Stomach (tissue), 4 donors: ENCODE data around the gene SPIN1.

ENCODE experiments used
- CTCF ChIP-seq, 7 experiments: fragments of 450-650 bp in 4 of 7; fragments of 200-600 bp in 3 of 7; sonication (generic) in 3 of 7; IDR thresholded peaks; one replicate each; pipeline ENCODE4 v1.5.1; 2016 to 2019; ENCODE audit warnings: antibody characterized with exemption in 7 of 7, control low read depth in 2 of 7, mild to moderate bottlenecking in 1 of 7
- EP300 ChIP-seq: sonication (generic); formaldehyde crosslinking; IDR thresholded peaks from one replicate; pipeline ENCODE4 v1.6.1; 2017; ENCODE audit warnings: antibody characterized with exemption
- POLR2A ChIP-seq, 4 donors: fragments of 450-650 bp; IDR thresholded peaks; one replicate each; pipeline ENCODE4 v1.6.1; 2016; ENCODE audit warnings: antibody characterized with exemption in 4 of 4, control low read depth in 2 of 4, mild to moderate bottlenecking in 1 of 4, moderate library complexity in 1 of 4
- POLR2AphosphoS5 ChIP-seq, 3 donors: sonication (generic); formaldehyde crosslinking; IDR thresholded peaks; one replicate each; pipeline ENCODE4 v1.6.1; 2016; ENCODE audit warnings: antibody characterized with exemption in 3 of 3

- TF ChIP-seq CTCF (IDR thresholded peaks at IDR 0.05) (no peak), POLR2A (IDR thresholded peaks at IDR 0.05) (no peak), EP300 (no peak), POLR2AphosphoS5 (IDR thresholded peaks at IDR 0.05) (no peak)
These were observed 2.2 kb downstream of the SPIN1 start for GRCh38 chr9:88390371-88390990.
